HUES6 (cell line): ENCODE measurements around the gene HCN3.
"Not testable (repeated sequence)": the region's sequence is repeated elsewhere in the genome, so short reads cannot be mapped to it uniquely, and the experiment has no call there.

Source experiments
- H3K27ac ChIP-seq: 2 replicates; pipeline ENCODE4 v1.7.0; 2013; ENCODE audit warnings: low read depth, mild to moderate bottlenecking, low read length, inconsistent platforms
- H3K27me3 ChIP-seq: 2 replicates; pipeline ENCODE4 v1.6.1; 2013; ENCODE audit warnings: low read length; ENCODE audit not compliant: control insufficient read depth, insufficient read depth
- H3K36me3 ChIP-seq: 2 replicates; pipeline ENCODE4 v1.6.1; 2013; ENCODE audit warnings: low read length; ENCODE audit not compliant: control insufficient read depth, insufficient read depth
- H3K4me1 ChIP-seq: 2 replicates; pipeline ENCODE4 v1.6.1; 2013; ENCODE audit warnings: low read length; ENCODE audit not compliant: control insufficient read depth, insufficient read depth
- H3K4me3 ChIP-seq: 2 replicates; pipeline ENCODE4 v1.5.1; 2013; ENCODE audit warnings: low read depth, low read length
- H3K9ac ChIP-seq: one replicate; pipeline ENCODE4 v1.6.1; 2013; ENCODE audit warnings: mild to moderate bottlenecking, low read length
- H3K9me3 ChIP-seq: 2 replicates; pipeline ENCODE4 v1.6.1; 2013; ENCODE audit warnings: low read depth, low read length; ENCODE audit not compliant: control insufficient read depth, insufficient read depth

The HCN3 gene

DNA sequence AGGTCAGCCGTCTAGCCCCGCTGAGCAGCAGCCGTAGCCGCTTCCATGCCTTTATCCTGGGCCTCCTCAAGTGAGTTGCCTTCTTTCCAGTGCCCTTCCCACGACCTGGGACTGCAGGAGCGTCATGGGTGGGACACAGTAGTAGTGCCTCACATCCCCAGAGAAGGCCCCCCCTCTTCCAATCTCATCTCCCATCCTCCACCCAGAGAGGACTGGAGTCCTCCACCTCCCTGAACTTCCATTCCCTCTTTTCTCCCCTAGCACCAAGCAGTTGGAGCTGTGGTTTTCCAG lies 48.3 kb downstream of the HCN3 start:
- Histone ChIP-seq H3K4me1 (peaks cover 19% of the 10 kb centered on the region), H3K4me3 (peak overlapping the region; percentile 87), H3K36me3 (peaks cover 42% of the 10 kb centered on the region), H3K9me3 (no peaks in the 10 kb centered on the region), H3K9ac (peak overlapping the region; percentile 15), H3K27ac (no peak overlapping the region), H3K27me3 (peaks cover 9% of the 10 kb centered on the region; the same call in 1 of the 2 replicates)

GRCh38 chr1:155326020-155326526 lies 48.8 kb downstream of the HCN3 start:
- H3K9me3 ChIP-seq, result no peaks in the 10 kb centered on the region
- H3K27ac ChIP-seq, result no peak overlapping the region
- H3K9ac ChIP-seq, result no peak overlapping the region
- peaks cover 47% of the 10 kb centered on the region for H3K36me3 ChIP-seq
- H3K4me1 ChIP-seq, result peaks cover 19% of the 10 kb centered on the region
- no peak overlapping the region for H3K4me3 ChIP-seq
- peaks cover 9% of the 10 kb centered on the region; the same call in 1 of the 2 replicates for H3K27me3 ChIP-seq

- Histone ChIP-seq H3K27me3 (peaks cover 7% of the 10 kb centered on the region; the same call in 1 of the 2 replicates), H3K4me3 (no peak overlapping the region), H3K36me3 (peaks cover 51% of the 10 kb centered on the region), H3K9ac (no peak overlapping the region), H3K27ac (no peak overlapping the region), H3K4me1 (peaks cover 16% of the 10 kb centered on the region), H3K9me3 (no peaks in the 10 kb centered on the region)
Observed at GRCh38 chr1:155326631-155327037, 49.4 kb downstream of the HCN3 start.

GRCh38 chr1:155327981-155328380 lies 50.7 kb downstream of the HCN3 start:
- H3K27me3 ChIP-seq, result no peaks in the 10 kb centered on the region
- no peak overlapping the region for H3K9ac ChIP-seq
- no peak overlapping the region for H3K4me3 ChIP-seq
- peaks cover 6% of the 10 kb centered on the region; the same call in 1 of the 2 replicates for H3K4me1 ChIP-seq
- no peaks in the 10 kb centered on the region for H3K9me3 ChIP-seq
- H3K27ac ChIP-seq, result no peak overlapping the region
- peaks cover 51% of the 10 kb centered on the region for H3K36me3 ChIP-seq

- H3K27ac ChIP-seq, H3K9ac ChIP-seq, H3K27me3 ChIP-seq, H3K4me1 ChIP-seq, H3K9me3 ChIP-seq, H3K4me3 ChIP-seq: not testable (repeated sequence)
- peaks cover 56% of the 10 kb centered on the region for H3K36me3 ChIP-seq
Observed at GRCh38 chr1:155328856-155329255, 51.6 kb downstream of the HCN3 start.

- Histone ChIP-seq H3K4me3 (no peak overlapping the region), H3K27ac (no peak overlapping the region), H3K9ac (no peak overlapping the region), H3K9me3 (no peaks in the 10 kb centered on the region), H3K36me3 (peaks cover 63% of the 10 kb centered on the region), H3K4me1 (peaks cover 6% of the 10 kb centered on the region; the same call in 1 of the 2 replicates), H3K27me3 (no peaks in the 10 kb centered on the region)
Observed at GRCh38 chr1:155329980-155330598, 52.8 kb downstream of the HCN3 start.

DNA sequence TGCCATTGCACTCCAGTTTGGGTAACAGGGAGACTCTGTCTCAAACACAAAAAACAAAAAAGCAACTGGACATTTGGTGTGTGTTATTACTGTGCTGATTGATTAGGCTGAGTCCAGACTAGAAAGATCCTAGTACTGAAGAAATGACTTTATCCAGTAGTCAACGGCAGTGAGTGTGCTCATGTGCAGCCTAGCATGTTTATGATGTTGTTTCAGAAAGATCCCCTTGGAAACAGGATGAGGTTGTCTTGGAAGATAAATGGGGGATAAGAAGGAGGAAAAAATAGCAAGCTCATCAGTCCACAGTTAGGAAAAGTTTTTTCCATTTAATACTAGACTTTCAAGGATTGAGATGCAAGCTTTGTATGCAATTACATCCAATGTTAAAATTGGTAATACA lies 57.7 kb downstream of the HCN3 start:
- no peak overlapping the region for H3K9ac ChIP-seq
- H3K9me3 ChIP-seq, result no peaks in the 10 kb centered on the region
- H3K36me3 ChIP-seq, result peaks cover 64% of the 10 kb centered on the region
- no peaks in the 10 kb centered on the region for H3K27me3 ChIP-seq
- H3K4me3 ChIP-seq, result no peak overlapping the region
- H3K4me1 ChIP-seq, result no peaks in the 10 kb centered on the region
- no peak overlapping the region for H3K27ac ChIP-seq
